Caco-2 (cell line): ENCODE measurements around the gene TSHZ2. TPM values are rescaled to one million over a fixed set of nuclear protein-coding genes. Genes with fewer than 3 reads are reported as not detected.
A peak's percentile ranks its signal among the peaks of the same experiment; 100 is the strongest.
"Not testable (repeated sequence)": the region's sequence is repeated elsewhere in the genome, so short reads cannot be mapped to it uniquely, and the experiment has no call there.

Experiments
- BruUV-seq: library from RNA; stranded (reverse); fragments of 400-500 nt; replicated peaks from 2 replicates; lab custom pipeline; 2021; lab: Mats Ljungman, UMichigan
- CTCF ChIA-PET: fragments of 300-600 bp; sonication (Branson Sonifier 250); formaldehyde crosslinking; loops from one replicate; lab custom pipeline; 2022; ENCODE audit warnings: antibody characterized with exemption; lab: Charles Lee
- POLR2A ChIA-PET: fragments of 300-600 bp; sonication (Branson Sonifier 250); formaldehyde crosslinking; loops from one replicate; lab custom pipeline; 2022; ENCODE audit warnings: antibody characterized with exemption; lab: Charles Lee
- DNase-seq, 2 experiments: peaks; one replicate each; pipeline versions ENCODE4 v3.0.0 to v3.0.0-alpha.2; 2020 to 2022
- H3K27me3 ChIP-seq: replicated peaks from 2 replicates; pipeline ENCODE4 v1.6.0; 2011; ENCODE audit warnings: low read length; ENCODE audit not compliant: control insufficient read depth, insufficient read depth
- H3K36me3 ChIP-seq: 2 replicates; pipeline ENCODE4 v1.5.1; 2011; ENCODE audit warnings: low read length; ENCODE audit not compliant: control insufficient read depth, insufficient read depth
- H3K4me1 ChIP-seq: fragments of 250-450 bp; sonication (Bioruptor Pico); 2 replicates; pipeline ENCODE4 v1.5.1; 2020; ENCODE audit warnings: mild to moderate bottlenecking
- H3K4me3 ChIP-seq: 2 replicates; pipeline ENCODE4 v1.5.1; 2011; ENCODE audit warnings: low read depth, mild to moderate bottlenecking, control low read depth, low read length
- H3K9me3 ChIP-seq: fragments of 250-450 bp; sonication (Bioruptor Pico); 2 replicates; pipeline ENCODE4 v1.5.1; 2020; ENCODE audit warnings: mild to moderate bottlenecking, moderate library complexity
- H3K27ac Mint-ChIP-seq: one replicate; pipeline ENCODE4 v1.8.0; 2022; ENCODE audit warnings: mixed read lengths; ENCODE audit not compliant: unreplicated experiment
- H3K27me3 Mint-ChIP-seq: one replicate; pipeline ENCODE4 v1.8.0; 2022; ENCODE audit warnings: mixed read lengths; ENCODE audit not compliant: insufficient read depth, unreplicated experiment
- H3K36me3 Mint-ChIP-seq: one replicate; pipeline ENCODE4 v1.8.0; 2022; ENCODE audit warnings: mild to moderate bottlenecking, mixed read lengths; ENCODE audit not compliant: insufficient read depth, unreplicated experiment
- H3K4me1 Mint-ChIP-seq: one replicate; pipeline ENCODE4 v1.8.0; 2022; ENCODE audit warnings: low read depth, mixed read lengths; ENCODE audit not compliant: unreplicated experiment
- H3K4me3 Mint-ChIP-seq: one replicate; pipeline ENCODE4 v1.8.0; 2022; ENCODE audit warnings: mild to moderate bottlenecking, moderate library complexity, mixed read lengths; ENCODE audit not compliant: unreplicated experiment
- H3K9me3 Mint-ChIP-seq: one replicate; pipeline ENCODE4 v1.8.0; 2022; ENCODE audit warnings: mixed read lengths; ENCODE audit not compliant: unreplicated experiment
- CTCF ChIP-seq, 2 experiments: fragments of 200-600 bp in 1 of 2; IDR thresholded peaks; 1 replicate in 1 of 2; 2 replicates in 1 of 2; pipeline versions ENCODE4 v1.5.1 to v1.8.0; 2011 to 2022; ENCODE audit warnings: antibody characterized with exemption in 1 of 2, control low read depth in 1 of 2, inconsistent platforms in 1 of 2, low read depth in 1 of 2, low read length in 1 of 2, mild to moderate bottlenecking in 1 of 2, moderate library complexity in 1 of 2; ENCODE audit not compliant: insufficient read depth in 1 of 2, severe bottlenecking in 1 of 2, unreplicated experiment in 1 of 2
- intact Hi-C: fragments of 100-400 bp; cut with micrococcal nuclease; formaldehyde crosslinking; loops from one replicate; pipeline ENCODE4 v1.10.0; 2022; ENCODE audit not compliant: unreplicated experiment
- total RNA-seq: library from RNA; stranded (reverse); gene quantifications from 2 replicates; pipeline ENCODE4 v1.2.3, GENCODE V29; 2022

The TSHZ2 gene
- total RNA-seq, 1 experiment from 2014 or later, result 0.07 TPM

- H3K9me3 Mint-ChIP-seq, result peaks cover 18% of the 10 kb centered on the region
- Histone ChIP-seq H3K27me3 (no peaks in the 10 kb centered on the region), H3K9me3 (peaks cover 7% of the 10 kb centered on the region; the same call in 1 of the 2 replicates), H3K4me1 (no peaks in the 10 kb centered on the region), H3K4me3 (no peak overlapping the region), H3K36me3 (no peaks in the 10 kb centered on the region)
- H3K36me3 Mint-ChIP-seq, result no peaks in the 10 kb centered on the region
- intact Hi-C loops, result no loop called here
- TF ChIP-seq CTCF (IDR thresholded peaks at IDR 0.05; ENCODE audit: insufficient read depth in 1 of 2, low read depth in 1 of 2, low read length in 1 of 2, severe bottlenecking in 1 of 2, unreplicated experiment in 1 of 2), result no peak
- CTCF ChIA-PET, result interaction anchor here (0.6 kb wide), 1 partner anchor 214 kb away, joined by 3 read pairs; no protein-coding TSS in a partner anchor
- H3K27me3 Mint-ChIP-seq, result no peaks in the 10 kb centered on the region
- POLR2A ChIA-PET, result no interaction called here
- no peak overlapping the region for H3K4me3 Mint-ChIP-seq
- H3K4me1 Mint-ChIP-seq, result no peaks in the 10 kb centered on the region
- no peak overlapping the region for H3K27ac Mint-ChIP-seq
- DNase-seq, result peak in 1 of 2 experiments; percentile 20
- BruUV-seq, result no TSS peak
These were observed 558.3 kb downstream of the TSHZ2 start for GRCh38 chr20:53530440-53530839.

- peaks cover 18% of the 10 kb centered on the region for H3K9me3 Mint-ChIP-seq
- H3K36me3 ChIP-seq, H3K4me3 ChIP-seq, H3K4me3 Mint-ChIP-seq, H3K36me3 Mint-ChIP-seq, POLR2A ChIA-PET, H3K9me3 ChIP-seq, intact Hi-C loops, H3K4me1 Mint-ChIP-seq, H3K27me3 ChIP-seq, H3K4me1 ChIP-seq, H3K27me3 Mint-ChIP-seq, H3K27ac Mint-ChIP-seq, BruUV-seq, DNase-seq, CTCF ChIA-PET: not testable (repeated sequence)
These were observed 560.6 kb downstream of the TSHZ2 start for GRCh38 chr20:53532654-53533312.

GRCh38 chr20:53533500-53533899 is 561.3 kb downstream of the TSHZ2 start:
- CTCF ChIA-PET, result no interaction called here
- H3K27me3 Mint-ChIP-seq, result no peaks in the 10 kb centered on the region

More at GRCh38 chr20:53533500-53533899, 561.3 kb downstream of the TSHZ2 start:
- Histone ChIP-seq H3K36me3 (no peaks in the 10 kb centered on the region), H3K27me3 (no peaks in the 10 kb centered on the region), H3K4me3 (no peak overlapping the region), H3K9me3 (peaks cover 7% of the 10 kb centered on the region; the same call in 1 of the 2 replicates), H3K4me1 (no peaks in the 10 kb centered on the region)
- Mint-ChIP-seq H3K36me3 (no peaks in the 10 kb centered on the region), H3K4me1 (no peaks in the 10 kb centered on the region), H3K4me3 (no peak overlapping the region), H3K9me3 (peaks cover 18% of the 10 kb centered on the region), H3K27ac (no peak overlapping the region)
- POLR2A ChIA-PET, result no interaction called here
- no peak for DNase-seq
- intact Hi-C loops, result no loop called here
- no peak for TF ChIP-seq CTCF (IDR thresholded peaks at IDR 0.05; ENCODE audit: insufficient read depth in 1 of 2, low read depth in 1 of 2, low read length in 1 of 2, severe bottlenecking in 1 of 2, unreplicated experiment in 1 of 2)
- no TSS peak for BruUV-seq
